ENCODE data around the gene OR6S1.
A peak's percentile ranks its signal among the peaks of the same experiment; 100 is the strongest.
"Not testable (repeated sequence)": the region's sequence is repeated elsewhere in the genome, so short reads cannot be mapped to it uniquely, and the experiment has no call there.

Gene OR6S1

DNA sequence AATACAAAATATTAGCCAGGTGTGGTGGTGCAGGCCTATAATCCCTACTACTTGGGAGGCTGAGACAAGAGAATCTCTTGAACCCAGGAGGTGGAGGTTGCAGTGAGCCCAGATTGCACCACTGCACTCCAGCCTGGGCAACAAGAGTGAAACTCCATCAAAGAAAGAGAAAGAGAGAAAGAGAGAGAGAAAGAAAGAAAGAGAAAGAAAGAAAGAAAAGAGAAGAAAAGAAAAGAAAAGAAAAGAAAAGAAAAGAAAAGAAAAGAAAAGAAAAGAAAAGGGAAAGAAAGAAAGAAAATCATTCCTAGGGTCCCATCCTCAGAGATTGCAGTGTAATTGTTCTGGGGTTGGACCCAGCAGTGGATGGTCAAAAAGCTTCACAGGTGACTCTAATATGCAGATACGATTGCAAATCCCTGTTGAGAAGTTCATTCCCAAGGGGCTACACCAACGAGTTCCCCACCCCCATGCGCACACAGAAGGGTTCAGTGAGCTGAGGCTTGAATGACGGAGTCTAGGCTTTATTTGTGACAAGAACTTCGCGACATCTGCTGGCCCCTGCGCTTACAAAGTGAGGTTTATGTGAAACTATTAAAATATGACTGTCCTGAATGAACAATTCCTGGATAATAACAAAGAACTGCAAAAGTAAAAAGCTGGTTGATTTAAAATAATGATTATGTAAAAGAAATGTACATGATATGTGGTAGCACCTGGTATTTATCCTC is 32.9 kb downstream of the OR6S1 start:
- DNase-seq = no peak

DNA sequence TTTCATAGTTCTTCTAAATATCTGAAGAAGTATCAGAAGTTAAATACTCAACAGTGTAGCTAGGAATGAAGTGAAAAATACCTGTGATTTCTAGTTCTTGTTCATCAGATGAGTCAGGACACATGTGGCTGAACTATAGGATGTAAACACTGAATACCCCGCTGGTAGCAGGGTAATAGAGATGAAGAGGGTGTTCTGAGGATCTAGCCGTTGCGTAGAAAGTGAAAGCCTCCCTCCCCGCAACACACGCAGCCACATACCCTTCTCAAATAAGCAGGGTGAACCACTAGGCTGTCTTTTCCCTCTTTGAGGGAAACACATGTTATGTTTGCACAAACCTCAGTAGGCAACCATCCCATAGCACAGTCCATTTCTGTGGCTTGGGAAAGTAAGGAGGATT is 33.9 kb downstream of the OR6S1 start:
- no peak for DNase-seq

DNA sequence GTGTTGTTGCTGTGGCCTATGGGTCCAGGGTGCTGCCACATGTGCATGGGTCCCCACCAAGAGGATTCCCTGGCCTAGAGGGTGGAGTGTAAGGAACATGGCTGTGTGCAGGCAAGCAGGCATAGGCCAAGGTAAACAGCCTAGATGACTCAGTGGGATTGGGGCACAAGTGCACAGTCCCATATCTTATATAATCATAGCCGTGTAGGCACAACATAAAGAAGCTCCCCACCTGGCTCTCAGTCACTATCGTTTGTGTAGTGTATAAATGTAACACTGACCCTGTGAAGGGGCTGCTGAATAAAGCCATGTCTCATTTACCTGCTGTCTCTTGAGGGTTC is 34.6 kb downstream of the OR6S1 start:
- DNase-seq = no peak

DNA sequence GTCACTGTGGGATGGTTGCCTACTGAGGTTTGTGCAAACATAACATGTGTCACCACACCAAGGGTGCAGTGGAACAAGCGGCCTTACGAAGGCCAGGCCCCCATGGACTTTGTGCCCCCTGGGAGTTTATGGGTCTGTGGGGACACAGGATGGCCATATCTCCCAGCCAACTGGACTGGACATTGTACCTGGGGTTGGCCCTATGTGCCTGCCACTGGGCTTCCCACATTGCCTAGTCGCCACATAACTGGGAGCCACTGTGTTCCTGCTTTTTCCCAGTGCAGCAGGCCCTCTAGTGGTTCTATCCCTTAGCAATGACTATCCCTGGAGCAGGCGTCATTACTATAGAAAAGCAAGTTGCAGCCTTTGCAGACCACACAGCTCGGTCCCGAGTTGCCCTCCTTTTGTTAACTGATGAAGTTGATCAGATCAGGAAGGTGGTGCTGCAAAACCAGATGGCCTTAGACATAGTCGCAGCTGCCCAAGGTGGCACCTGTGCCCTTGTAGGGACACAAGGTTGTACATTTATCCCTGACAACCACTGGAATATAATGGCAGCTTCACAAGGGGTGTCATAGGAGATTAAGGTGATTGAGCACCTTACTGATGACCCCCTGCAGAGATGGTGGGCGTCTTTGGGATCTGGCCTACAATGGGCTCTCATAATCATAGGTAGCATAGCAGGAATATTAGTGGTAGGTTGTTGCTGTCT is 35.1 kb downstream of the OR6S1 start:
- DNase-seq = peak; percentile 5

DNA sequence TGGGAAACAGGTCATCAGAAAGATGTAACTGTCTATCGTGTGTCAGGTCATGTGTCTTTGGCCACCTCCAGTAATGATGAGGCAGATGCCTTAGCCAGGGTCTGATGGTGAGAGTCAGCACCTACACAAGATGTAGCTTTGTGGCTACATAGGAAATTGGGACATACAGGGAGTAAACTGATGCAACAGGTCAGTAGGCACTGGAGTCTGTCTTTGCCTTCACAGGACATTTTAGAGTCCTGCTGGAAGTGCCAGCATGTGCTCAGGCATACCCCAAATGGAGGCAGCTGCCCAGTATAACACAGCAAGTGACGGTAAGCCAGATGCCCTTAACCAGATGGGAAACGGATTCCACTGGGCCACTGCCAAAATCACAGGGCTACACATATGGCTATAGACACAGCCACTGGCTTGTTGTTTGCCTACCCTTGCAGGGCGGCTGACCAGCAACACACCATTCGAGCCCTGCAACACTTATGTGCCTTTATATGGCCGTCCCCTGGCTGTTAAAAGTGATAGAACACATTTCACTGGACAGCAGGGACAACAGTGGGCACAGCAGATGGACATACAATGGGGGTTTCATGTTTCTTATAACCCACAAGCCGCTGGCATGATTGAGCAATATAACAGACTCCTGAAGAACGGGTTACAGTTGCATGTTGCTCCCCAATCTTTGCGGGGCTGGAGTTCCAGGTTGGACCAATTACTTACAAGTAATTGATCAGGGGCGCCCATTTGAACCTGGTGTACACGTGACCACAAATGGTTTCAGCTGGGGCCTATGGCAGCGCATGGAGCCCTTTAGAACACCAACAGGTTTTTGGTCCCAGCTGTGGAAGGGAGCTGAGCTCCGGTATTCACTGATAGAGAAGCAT is 37.4 kb downstream of the OR6S1 start:
- no peak for DNase-seq

DNA sequence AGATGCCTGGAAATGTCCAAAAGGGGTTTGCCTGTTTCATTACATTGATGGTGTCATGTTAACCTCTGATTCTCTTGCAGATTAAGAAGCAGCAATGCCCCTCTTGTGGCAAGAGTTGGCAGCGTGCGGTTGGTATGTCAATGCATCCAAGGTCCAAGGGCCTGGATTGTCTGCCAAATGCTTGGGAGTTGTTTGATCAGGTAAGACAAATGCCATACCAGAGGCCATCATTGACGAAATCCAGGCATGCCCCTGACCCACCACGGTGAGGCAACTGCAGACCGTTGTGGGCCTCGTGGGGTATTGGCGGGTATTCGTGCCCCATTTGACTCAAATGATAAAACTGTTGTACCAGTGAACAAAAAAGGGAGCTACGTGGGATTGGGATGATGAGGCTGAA is 38.9 kb downstream of the OR6S1 start:
- no peak for DNase-seq

DNA sequence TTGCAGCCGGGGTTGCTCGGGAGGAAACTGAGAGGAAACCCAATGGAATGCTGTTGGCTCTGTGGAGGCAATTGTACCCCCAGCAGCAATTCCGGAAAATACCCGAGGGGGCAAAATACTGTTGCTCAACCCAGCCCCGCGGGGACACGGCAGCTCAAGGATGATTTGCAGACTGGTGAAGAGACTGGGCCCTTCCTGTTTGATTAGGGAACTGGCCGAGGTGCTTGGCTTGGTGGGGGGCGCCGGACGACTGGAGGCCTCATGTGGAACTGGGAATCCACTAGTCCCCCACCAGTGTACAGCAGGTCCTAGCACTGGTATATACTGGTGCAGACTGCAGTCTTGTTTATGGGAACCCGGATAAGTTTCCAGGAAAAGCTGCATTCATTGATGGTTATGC is 40.0 kb downstream of the OR6S1 start:
- no peak for DNase-seq

DNA sequence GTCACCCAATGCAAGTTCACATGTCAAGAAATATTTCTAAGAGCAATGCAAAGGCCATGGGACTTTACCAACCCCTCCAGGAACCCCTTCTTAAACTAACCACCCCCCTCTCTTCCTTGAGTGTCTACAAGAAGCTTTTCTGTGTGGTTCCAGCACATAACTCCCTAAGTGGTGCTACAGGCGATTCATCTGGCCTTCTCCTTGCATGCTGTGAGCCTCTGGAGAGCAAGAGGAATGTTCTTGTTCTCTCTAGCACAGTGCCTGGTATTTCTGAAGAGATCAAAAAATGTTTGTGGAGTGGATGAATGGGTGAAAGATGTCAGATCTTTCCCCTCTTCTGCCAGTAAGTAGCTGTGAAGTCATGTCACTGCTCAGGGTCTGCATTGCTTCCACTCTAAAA is 44.4 kb downstream of the OR6S1 start:
- no peak for DNase-seq

DNA sequence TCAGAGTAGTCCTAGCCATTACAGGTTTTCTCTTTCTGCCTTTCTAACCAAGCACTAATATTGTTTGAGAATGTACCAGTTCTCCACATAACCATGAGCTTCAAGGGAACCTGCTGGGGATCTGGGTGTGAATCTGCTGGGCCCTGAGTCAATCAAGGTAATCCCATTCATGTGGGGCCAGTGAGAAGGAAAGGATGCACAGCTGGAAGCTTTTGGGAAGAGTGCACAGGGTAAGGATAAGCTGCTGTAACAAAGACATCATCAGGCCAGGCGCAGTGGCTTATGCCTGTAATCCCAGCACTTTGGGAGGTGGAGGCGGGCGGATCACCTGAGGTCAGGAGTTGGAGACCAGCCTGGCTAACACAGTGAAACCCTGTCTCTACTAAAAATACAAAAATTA is 45.8 kb downstream of the OR6S1 start:
- not testable (repeated sequence) for DNase-seq

DNA sequence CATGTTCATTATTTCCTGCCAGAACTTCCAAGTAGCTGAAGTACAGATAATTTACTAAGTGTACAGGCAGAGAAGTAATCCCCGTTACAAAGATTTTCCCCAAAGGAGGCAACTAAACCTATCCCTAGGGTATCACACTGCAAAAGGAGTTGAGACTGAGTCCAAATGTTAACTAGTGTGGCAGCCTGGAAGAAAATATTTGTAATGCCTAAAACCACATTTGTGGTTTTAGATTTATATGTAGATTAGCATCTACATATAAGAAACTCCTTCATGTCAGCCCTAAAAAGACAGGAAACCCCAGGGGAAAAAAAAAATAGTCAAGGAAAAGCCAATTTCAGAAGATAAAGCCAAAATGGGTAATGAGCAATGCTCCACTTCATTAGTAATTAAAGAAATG is 48.9 kb downstream of the OR6S1 start:
- no peak for DNase-seq

DNA sequence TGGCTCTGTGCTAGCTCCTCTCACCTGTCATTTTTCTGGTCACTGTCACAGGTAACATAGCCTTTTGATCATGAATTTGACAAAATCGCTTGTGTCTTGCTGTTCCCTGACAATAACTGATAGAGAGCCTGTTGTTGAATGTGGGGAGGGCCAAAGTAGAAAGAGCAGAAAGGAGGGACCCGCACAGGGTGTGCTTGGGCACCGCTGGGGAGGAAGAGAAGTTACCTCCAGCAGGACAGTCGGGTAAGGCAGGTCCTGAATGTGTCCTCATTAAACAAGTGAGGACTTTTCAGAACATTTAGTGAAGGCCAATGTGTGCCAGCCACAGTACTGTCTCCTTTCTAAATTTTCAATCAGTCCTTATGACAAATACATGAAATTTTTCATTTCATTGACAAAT is 50.3 kb downstream of the OR6S1 start, which contains the start of gene RNASE12:
Gene RNASE12 (minus strand): TSS at position 142 of the 400 bp plus-strand sequence. CDS start 653 bp downstream, outside the sequence.
- DNase-seq = no peak
